Uterus (tissue), 4 donors: Measurements from ENCODE around the gene SUPT3H. TPM values are rescaled to one million over a fixed set of nuclear protein-coding genes. Genes with fewer than 3 reads are reported as not detected.

Experiments
- DNase-seq, 2 donors: peaks; one replicate each; pipeline ENCODE4 v3.0.0-alpha.2; 2019 to 2020
- H3K27ac ChIP-seq, 2 donors: fragments of 200-600 bp; sonication (generic); 1 replicate in 1 of 2; 2 replicates in 1 of 2; pipeline ENCODE4 v1.5.1; 2016 to 2018
- H3K27me3 ChIP-seq, 2 donors: fragments of 200-600 bp; sonication (generic); one replicate each; pipeline ENCODE4 v1.5.1; 2018 to 2019; ENCODE audit warnings: control low read depth in 1 of 2
- H3K36me3 ChIP-seq, 2 donors: fragments of 200-600 bp; sonication (generic); one replicate each; pipeline ENCODE4 v1.5.1; 2019; ENCODE audit warnings: control low read depth in 1 of 2
- H3K4me1 ChIP-seq, 2 donors: fragments of 200-600 bp; sonication (generic); one replicate each; pipeline ENCODE4 v1.5.1; 2018 to 2019; ENCODE audit warnings: control low read depth in 1 of 2
- H3K4me3 ChIP-seq, 2 donors: fragments of 200-600 bp; sonication (generic); 1 replicate in 1 of 2; 2 replicates in 1 of 2; pipeline ENCODE4 v1.5.1; 2018 to 2019; ENCODE audit warnings: mild to moderate bottlenecking in 1 of 2
- H3K9me3 ChIP-seq, 2 donors: fragments of 200-600 bp; sonication (generic); one replicate each; pipeline ENCODE4 v1.5.1; 2019; ENCODE audit warnings: control low read depth in 1 of 2
- CTCF ChIP-seq, 4 experiments: fragments of 200-600 bp in 2 of 4; fragments of 450-650 bp in 2 of 4; sonication (generic) in 2 of 4; IDR thresholded peaks; one replicate each; pipeline ENCODE4 v1.5.1; 2016 to 2019; ENCODE audit warnings: antibody characterized with exemption in 4 of 4, mild to moderate bottlenecking in 2 of 4, moderate library complexity in 1 of 4
- POLR2A ChIP-seq, 2 donors: fragments of 450-650 bp; IDR thresholded peaks; one replicate each; pipeline ENCODE4 v1.6.1; 2016; ENCODE audit warnings: antibody characterized with exemption in 2 of 2, mild to moderate bottlenecking in 1 of 2, moderate library complexity in 1 of 2
- intact Hi-C: fragments of 100-400 bp; cut with DNase I; formaldehyde crosslinking; loops from one replicate; pipeline ENCODE4 v1.15.1; 2023; ENCODE audit warnings: low total_unique reads
- total RNA-seq, 4 donors: library from RNA; depleted of rRNA in 3 of 4; stranded (reverse); fragments of >200 nt in 3 of 4; gene quantifications; one replicate each; pipeline versions ENCODE4 v1.1.0 to v1.2.4, GENCODE V29; 2014 to 2023
- donor health status: DM: yes; HTN: yes; CAD: no.

The SUPT3H gene
- total RNA-seq, 4 donors from 2014 or later = 1.3 to 14.9 (median 7.6) TPM

GRCh38 chr6:45326698-45327417 is 50.9 kb downstream of the SUPT3H start:
- DNase-seq = no peak
- Histone ChIP-seq H3K9me3 (no peaks in the 10 kb centered on the region), H3K4me3 (no peak overlapping the region), H3K27ac (no peak overlapping the region), H3K36me3 (no peaks in the 10 kb centered on the region), H3K27me3 (no peaks in the 10 kb centered on the region), H3K4me1 (no peaks in the 10 kb centered on the region)
- intact Hi-C loops = no loop called here
- TF ChIP-seq POLR2A (IDR thresholded peaks at IDR 0.05) = no peak
- no peak for TF ChIP-seq CTCF (IDR thresholded peaks at IDR 0.05)

- no peaks in the 10 kb centered on the region for H3K27me3 ChIP-seq
- H3K4me1 ChIP-seq = no peaks in the 10 kb centered on the region
- H3K9me3 ChIP-seq = no peaks in the 10 kb centered on the region
- H3K36me3 ChIP-seq = no peaks in the 10 kb centered on the region
- no peak for TF ChIP-seq CTCF (IDR thresholded peaks at IDR 0.05)
- TF ChIP-seq POLR2A (IDR thresholded peaks at IDR 0.05) = no peak
- intact Hi-C loops = no loop called here
- H3K27ac ChIP-seq = no peak overlapping the region
- H3K4me3 ChIP-seq = no peak overlapping the region
- DNase-seq = no peak
These were observed 54.0 kb downstream of the SUPT3H start for GRCh38 chr6:45323656-45324224.

GRCh38 chr6:45320349-45320748 is 57.4 kb downstream of the SUPT3H start:
- intact Hi-C loops = no loop called here
- Histone ChIP-seq H3K9me3 (no peaks in the 10 kb centered on the region), H3K27me3 (no peaks in the 10 kb centered on the region), H3K27ac (no peak overlapping the region), H3K36me3 (no peaks in the 10 kb centered on the region), H3K4me3 (no peak overlapping the region), H3K4me1 (no peaks in the 10 kb centered on the region)
- no peak for DNase-seq
- TF ChIP-seq CTCF (IDR thresholded peaks at IDR 0.05) (no peak), POLR2A (IDR thresholded peaks at IDR 0.05) (no peak)

- no peaks in the 10 kb centered on the region for H3K4me1 ChIP-seq
- H3K4me3 ChIP-seq = no peak overlapping the region
- no peak overlapping the region for H3K27ac ChIP-seq
- H3K36me3 ChIP-seq = no peaks in the 10 kb centered on the region
- no peaks in the 10 kb centered on the region for H3K9me3 ChIP-seq
- intact Hi-C loops = no loop called here
- no peak for TF ChIP-seq CTCF (IDR thresholded peaks at IDR 0.05)
- no peak for TF ChIP-seq POLR2A (IDR thresholded peaks at IDR 0.05)
- no peaks in the 10 kb centered on the region for H3K27me3 ChIP-seq
- DNase-seq = no peak
These were observed 63.6 kb downstream of the SUPT3H start for GRCh38 chr6:45314146-45314545.

- Histone ChIP-seq H3K27me3 (no peaks in the 10 kb centered on the region), H3K27ac (no peak overlapping the region), H3K4me1 (no peaks in the 10 kb centered on the region), H3K4me3 (no peak overlapping the region), H3K9me3 (no peaks in the 10 kb centered on the region), H3K36me3 (no peaks in the 10 kb centered on the region)
- TF ChIP-seq CTCF (IDR thresholded peaks at IDR 0.05) (no peak), POLR2A (IDR thresholded peaks at IDR 0.05) (no peak)
- DNase-seq = no peak
- intact Hi-C loops = no loop called here
These were observed 67.5 kb downstream of the SUPT3H start for GRCh38 chr6:45310118-45310788.
